ENCODE data around the gene TET3.

DNA sequence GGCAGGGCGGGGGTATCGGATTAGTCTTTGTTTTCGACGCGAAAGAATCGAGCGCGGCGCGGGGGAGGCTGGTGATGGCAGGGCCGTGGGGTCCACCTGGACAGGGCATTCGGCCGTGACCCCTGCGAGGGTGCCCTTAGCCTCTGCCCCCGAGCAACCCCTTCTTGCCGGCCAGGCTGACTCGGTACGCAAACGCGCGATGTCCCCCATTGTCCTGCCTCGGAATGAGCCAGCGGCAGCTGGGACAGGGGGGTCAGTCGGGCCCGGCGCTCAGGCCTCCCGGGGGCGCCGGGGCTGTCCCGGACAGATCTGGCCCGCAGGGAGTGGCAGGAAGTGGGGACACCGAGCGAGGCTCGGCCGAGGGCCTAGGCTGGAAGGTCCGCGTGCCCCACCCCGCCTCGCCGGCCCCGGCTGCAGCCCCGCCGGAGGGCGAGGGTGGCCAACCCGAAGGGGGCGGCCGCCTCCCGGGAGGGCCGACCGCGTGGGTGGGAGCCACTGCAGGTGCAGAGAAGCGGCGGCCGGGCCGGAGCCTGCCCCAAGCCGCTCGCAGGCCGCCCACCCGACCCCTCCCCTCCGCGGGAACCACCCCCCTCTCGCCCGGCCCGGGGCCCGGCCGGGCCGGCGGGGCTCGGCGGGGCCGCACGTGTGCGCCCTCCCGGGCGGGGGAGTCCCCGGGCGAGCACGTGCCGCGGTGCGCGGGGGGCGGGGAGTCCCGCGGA is at the start of gene TET3:
- TF ChIP-seq, protein P1, sequence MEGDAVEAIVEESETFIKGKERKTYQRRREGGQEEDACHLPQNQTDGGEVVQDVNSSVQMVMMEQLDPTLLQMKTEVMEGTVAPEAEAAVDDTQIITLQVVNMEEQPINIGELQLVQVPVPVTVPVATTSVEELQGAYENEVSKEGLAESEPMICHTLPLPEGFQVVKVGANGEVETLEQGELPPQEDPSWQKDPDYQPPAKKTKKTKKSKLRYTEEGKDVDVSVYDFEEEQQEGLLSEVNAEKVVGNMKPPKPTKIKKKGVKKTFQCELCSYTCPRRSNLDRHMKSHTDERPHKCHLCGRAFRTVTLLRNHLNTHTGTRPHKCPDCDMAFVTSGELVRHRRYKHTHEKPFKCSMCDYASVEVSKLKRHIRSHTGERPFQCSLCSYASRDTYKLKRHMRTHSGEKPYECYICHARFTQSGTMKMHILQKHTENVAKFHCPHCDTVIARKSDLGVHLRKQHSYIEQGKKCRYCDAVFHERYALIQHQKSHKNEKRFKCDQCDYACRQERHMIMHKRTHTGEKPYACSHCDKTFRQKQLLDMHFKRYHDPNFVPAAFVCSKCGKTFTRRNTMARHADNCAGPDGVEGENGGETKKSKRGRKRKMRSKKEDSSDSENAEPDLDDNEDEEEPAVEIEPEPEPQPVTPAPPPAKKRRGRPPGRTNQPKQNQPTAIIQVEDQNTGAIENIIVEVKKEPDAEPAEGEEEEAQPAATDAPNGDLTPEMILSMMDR (optimal IDR thresholded peaks at IDR 0.05 in 1 of 3, IDR thresholded peaks at IDR 0.05 in 1 of 3, conservative IDR thresholded peaks at IDR 0.05 in 1 of 3; ENCODE audit: extremely low read depth in 1 of 3, insufficient read depth in 2 of 3, low read length in 3 of 3), result peak in 1 of 3 experiments; percentile 1
- TF ChIP-seq EZH2 (IDR thresholded peaks at IDR 0.05; ENCODE audit: low read length), result no peak

All from keratinocyte (primary cell).